Stimulated activated CD8-positive, alpha-beta memory T cell treated with anti-CD3 and anti-CD28 coated beads, Interleukin-15, amount 100 ng/mL, for 24 hours (primary cell): ENCODE results near the gene ANGPTL2.

Source experiments
- DNase-seq: peaks from one replicate; pipeline ENCODE4 v3.0.0-alpha.2; 2020; ENCODE audit warnings: low read depth

Gene ANGPTL2

DNA sequence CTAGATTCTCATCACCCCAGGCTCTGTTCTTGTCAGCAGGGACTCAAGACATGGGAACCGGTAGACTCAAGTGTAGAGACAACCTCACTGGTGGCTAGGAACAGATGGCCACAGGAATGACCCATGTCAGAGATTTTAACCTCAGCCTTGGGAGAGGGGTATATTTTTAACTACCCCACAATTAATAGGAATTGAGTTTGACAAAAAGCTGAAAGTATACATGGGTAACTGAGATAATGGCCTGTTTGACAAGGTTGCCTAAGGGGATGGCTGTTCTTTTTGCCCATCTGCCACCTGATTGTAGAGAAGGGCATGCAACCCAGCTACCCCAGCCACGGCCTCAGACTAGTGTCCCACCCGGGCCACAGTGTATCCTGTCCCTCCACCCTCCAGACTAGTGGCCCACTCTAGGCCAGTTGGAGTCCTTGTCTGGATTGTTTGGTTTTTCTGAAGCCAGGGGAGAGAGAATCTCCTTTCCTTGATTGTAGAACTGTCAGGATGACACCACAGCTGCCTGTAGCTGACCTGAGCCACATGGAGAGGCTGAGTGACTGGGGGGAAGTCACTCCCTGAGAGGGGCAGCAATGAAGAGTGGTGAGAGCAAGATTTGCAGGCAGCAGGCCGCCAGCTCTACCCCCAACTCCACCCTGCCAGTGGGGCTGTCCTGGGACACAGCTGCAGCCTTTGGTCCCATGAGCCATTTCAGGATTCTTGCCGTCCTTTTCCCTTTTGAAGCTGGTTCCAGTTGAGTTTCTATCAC is 14.6 kb upstream of the ANGPTL2 start:
- no peak for DNase-seq

DNA sequence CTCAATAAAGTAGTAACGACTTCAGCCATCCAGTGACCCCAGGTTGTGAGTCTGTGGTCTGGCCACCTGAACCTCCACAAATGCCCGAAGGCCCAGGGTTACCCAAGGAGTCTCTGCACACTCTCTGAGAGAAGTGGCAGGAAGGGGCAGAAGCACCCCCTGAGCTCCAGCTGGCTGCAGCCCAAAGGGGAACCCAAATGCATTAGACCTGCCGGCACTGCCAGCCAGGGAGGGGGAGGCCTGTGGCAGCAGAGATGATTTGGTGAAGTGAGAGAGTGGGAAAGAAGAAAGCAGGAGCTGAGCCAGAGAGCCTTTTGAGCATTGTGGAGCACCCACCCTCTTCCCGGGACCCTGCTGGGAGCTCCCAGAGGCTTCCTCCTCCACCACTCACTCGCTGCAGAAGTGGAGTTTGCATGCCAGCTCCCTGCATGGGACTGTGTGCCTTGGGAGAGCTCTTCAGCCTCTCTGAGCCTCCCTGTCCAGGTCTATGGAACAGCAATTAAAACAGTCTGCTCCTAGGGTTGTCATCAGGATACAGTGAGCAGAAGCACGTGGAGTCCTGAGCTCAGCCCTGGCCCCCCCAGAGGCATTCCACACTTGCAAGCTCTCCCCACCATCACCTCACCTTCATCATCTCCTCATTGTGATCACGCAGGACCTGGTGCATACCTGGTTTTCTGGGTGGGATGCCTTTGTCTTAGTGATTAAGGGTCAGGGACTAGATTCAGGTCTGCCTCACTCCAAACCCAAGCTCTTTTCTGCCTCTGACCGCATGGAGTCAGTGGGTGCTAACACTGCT is 13.8 kb upstream of the ANGPTL2 start:
- no peak for DNase-seq

DNA sequence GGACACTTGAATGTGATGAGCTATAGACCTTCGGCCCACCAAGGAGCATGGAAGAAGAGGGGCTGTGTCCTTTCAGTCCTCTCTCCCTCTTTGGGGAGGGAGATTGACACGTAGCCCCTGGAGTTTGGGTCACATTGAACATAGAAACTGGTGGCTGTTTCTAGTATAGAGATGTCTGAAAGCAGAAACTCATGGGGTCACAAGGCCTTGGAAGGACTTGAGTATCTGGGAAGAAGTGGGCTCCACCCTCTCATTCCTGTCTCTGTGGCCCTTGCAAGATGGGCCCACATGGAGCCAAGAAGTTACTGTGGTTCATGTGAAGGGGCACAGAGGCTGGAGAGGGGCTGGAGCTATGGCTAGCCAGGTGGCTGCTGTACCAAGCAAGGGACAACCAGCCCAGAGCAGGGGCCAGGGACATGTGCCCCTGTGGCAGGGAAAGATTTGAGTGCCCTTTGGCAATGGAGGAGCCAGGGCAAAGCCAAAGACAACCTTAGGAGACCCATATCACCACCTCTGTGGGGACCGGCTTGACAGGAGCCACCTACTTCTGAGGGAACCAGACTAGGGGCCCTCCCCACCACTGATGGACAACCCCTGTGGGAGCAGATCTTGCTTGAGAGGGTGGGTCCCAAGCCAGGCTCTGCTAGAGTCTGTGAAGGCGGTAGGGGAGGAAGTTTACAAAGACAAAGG is 12.8 kb upstream of the ANGPTL2 start:
- DNase-seq, result no peak

DNA sequence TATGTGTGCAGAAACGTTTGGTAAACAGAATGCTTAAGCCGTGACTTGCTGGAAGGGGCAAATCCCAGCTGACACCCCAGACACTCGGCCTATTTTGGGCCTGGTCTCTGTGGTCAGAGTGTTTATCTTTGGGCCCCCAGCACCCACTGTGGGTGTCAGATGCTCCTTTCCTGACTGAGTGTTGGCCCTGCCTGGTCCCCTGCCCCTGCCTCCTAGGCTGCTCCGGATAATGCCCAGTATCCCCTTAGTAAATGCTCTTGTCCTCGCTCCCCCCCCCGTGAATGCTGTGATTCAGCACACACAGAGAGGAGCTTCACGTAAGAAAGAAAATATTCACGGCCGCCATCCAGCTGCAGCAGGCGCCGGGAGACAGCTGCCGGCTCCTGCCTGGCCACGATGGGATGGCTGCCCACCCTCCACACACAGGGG is 11.3 kb upstream of the ANGPTL2 start:
- no peak for DNase-seq

DNA sequence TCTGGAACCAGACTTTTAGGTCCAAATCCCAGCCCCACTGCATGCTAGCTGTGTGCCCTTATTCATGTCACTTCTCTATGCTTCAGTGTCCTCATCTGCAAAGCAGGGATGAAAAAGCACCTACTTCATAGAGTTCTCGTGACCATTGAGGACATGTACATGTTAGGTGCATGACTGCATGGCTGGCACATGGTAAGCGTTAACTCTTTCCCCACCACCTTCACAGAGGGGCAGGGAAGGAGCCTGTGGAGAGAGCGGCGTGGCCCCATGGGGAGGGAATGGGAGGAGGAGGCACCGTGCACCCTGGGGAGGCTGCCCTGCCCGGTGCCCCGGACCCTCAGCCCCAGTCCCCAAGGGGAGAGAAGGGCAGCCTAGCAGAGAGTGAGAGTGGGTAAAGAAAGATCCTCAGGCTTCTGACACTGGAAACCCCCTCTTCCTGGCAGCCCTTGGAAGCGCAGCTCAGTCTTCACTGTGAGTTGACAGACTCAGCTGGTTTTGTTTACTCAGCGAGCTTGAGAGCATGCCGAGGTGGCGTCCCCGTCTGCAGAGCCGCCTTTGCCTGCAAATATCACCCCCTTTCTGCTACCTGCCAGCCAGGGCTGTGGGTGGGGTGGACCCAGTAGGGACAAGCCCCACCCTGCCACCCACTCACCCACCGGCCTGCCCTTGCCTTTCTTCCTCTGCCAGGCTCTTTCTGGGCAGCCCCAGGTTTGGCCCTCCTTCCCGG is 10.6 kb upstream of the ANGPTL2 start:
- no peak for DNase-seq

DNA sequence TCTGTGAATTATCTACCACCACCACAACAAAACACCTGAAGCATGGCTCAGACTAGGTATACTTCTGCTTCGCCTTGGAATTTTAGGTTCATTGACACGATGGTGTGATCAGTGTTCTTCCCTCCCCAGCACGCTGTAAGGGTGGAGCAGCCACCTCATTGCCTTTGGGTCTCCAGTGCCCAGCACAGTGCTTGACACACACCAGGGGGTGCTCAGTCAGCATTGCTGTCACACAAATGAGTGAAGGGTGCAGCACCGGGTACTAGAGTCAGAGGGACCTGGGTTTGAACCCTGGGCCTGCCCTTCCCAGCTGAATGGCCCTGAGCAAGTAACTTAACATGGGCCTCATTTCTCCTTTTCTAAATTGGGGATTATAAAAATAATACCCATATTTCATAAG is 9.9 kb upstream of the ANGPTL2 start:
- no peak for DNase-seq

DNA sequence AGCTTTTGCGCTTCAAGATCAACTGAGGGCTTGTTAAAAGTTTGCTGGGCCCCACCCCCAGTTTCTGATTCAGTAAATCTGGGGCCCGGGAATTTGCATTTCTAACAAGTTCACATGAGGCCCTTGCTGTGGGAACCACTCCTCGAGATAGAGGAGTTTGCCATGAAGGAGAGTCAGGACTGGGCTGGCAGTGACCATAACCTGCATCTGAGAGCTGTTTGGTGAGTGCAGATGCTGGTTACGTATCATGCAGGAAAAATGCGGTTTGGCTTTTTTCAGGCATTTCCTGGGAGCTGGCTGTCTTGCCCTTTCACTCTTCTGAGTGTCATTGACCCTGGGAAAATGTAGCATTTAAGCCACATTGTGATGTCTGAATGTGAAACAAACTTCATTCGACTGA is 9.4 kb upstream of the ANGPTL2 start:
- DNase-seq, result no peak

DNA sequence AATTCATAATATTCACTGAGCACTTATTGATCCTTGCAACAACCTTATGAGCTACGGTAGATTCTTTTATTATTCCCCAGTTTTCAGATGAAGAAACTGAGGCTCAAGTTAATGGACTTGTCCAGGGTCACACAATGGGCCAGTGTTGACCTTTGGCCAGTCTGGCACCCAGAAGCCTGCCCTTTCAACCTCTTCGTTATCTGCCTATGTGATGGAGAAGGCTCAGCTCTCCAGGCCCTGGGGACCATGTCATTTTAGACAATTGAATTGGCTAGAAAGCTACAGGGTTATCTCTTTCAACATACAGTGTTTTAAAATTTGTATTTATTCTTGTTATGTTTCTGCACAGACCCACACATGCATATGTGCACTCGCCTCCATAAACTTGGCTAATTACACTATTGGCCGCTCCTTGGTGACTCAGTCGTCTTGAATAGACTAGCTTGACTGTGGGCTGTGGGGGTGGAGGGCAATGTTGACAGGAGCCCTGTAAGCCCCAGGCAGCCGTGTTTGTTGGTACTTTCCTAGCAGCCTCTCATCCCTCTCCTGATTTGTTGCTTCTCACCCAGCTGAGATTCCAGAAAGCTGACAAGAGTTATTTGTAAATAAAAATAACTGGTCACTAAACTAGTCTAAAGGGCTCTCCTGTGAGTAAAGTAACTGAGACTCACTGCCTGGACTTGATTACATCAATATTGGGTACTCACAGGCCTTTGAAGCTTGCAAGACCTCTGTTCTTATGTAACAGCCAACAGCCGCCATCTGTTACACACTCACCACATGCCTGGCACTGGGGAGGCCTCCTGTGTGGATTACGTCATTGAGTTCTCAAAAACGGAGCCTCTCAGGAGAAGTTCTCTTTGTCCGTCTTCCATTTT is 8.5 kb upstream of the ANGPTL2 start:
- no peak for DNase-seq

DNA sequence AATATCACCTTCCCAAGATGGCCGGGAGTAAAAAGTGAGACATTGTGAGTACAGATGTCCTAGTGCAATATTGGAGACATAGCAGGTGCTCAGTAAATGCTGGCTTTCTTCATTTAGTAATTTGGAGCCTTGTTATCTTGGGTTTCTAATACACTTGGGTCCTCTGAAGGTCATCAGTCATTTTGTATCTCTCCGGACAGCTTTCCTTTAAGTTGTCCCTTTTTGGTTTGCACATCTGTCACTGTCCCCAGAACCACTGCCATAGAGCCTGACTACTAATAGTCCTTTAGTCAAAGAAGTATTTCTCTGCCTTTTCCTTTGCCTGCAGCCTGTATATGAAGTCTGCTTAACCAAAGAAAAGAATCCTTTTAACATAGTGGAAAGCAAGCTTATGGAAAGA is 7.8 kb upstream of the ANGPTL2 start:
- DNase-seq, result no peak

DNA sequence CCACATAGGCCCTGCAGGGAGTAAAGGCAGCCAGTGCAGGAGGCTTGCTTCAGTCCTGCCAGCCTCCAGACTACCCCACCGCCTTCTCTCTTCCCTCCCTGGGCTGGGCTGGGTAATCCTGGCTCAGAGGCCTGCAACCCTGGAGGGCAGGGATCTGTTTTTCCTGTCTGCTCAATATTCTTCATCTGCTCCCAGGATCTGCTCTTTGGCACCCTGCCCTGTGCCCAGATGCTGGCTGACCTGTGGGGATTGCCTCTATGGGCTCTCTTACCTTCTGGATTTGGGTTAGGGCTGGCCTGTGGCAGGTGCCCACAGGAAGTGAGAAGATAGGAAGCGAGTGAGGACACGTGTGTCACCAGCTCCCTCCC is 7.3 kb upstream of the ANGPTL2 start:
- DNase-seq, result no peak

DNA sequence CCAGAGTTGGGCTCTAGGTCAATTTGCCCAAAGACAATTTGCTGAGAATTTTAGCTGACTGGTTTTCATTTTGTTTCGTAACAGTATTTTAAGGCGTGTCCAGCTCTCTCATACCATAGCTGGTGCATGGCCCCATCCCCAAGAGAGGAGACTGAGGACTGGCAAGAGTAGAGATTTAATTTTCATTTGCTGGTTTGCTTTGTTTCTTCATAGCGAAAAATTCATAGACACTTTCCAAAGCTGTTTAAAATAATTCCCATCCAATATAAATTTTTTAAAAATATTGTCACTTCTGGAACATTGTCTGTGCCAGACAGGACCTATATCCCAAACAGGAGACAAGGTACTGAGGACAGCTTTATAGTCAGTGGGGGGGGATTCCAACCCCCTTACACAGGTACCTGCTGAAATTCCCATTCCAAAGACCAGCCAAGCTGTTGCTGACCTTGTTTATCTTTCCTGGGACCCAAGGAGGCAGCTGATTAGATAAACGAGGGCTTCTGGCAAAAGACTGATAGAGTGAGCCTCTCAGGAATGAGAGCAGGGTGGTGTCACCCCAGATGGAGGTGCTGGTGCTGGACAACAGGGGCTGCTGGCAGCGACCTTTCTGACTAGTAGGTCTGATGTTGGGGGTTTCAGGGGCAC is 6.8 kb upstream of the ANGPTL2 start:
- DNase-seq, result no peak

DNA sequence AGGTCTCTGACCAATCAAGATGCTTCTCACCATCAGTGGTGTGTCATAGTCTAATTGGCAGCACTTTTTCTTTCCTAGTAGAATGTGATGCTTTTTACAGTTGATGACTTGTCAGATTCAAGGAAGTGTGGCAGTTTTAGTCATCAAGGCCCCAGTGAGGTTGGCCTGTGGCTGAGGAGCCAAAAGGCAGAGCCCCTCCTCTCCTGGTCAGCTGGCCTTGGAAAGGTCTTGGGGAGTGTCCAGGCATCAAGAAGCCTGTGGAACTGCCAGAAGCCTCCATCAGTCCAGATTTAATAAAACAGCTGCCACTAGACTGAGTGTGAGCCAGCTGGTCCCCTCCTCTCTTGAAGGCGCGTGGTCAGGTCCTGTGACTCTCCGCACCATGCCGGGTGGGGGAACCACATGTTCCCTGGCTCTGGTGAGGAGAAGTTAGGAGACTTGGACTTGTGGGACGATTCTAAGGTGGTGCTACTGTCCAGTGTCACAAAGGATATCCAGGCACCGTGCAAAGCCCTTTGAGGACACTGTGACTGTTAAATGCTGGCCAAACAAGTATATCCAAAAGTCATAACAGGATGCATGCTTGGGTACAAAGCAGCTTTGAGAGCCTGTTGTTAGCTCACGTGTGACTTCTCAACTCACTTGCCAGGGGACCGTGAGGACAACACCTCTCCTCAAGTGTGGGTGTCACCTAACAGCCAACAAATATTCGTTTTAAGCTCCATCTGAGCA is 6.1 kb upstream of the ANGPTL2 start:
- DNase-seq, result no peak

DNA sequence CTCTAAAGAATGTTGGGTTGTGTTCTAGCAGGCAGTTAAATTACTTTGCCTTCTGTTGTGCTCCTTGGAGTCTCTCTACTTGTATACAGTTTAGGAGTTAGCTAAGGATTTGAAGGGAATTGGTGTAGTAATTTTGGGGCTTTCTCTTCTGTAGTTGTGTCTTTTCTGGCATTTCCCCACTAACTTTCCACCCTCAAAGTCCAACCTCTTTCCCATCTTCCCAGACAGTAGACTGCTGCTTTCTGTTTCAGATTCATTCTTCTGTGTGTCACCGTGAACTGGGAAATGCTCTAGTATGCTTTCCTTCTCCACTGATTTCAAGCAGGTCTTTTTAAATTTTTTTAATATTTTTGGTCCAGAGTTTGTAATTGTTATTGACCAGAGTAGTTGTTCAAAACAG is 4.5 kb upstream of the ANGPTL2 start:
- no peak for DNase-seq

DNA sequence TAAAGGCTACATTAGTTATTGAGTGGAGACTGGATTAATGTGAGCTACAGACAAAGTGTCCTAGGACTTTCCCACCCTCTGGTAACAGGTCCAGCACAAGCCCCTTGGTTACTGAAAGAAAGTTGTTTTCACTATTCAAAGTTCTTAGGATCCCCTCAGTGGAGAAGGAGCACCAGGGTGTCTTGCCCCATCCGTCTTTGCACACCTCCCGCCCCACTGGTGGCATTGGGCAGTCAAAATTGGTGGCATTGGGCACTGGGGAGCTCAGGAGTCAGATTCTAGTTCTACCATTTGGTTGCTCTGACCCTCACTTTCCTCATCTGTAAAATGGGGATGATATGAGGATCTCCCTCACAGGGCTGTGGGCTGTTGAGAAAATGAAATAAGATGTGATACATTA is 2.4 kb upstream of the ANGPTL2 start:
- no peak for DNase-seq

DNA sequence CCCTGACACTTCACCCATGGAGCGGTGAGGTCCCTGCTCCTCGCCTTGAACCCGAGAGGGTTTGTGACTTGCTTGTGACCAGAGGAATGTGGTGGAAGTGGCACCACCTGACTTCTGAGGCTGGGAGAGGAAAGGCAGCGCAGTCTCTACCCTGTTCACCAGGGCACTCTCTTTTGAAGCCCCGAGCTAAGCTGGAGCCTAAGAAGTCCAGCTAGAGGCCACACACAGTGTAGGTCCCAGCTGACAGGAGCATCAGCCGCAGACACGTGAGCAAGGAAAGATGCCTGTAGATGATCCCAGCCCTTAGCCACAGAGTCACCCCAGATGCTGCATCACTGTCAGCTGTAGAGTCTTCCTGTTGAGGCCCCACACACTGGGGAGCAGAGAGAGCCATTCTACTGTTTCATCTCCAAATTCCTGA is 1.7 kb upstream of the ANGPTL2 start:
- no peak for DNase-seq

DNA sequence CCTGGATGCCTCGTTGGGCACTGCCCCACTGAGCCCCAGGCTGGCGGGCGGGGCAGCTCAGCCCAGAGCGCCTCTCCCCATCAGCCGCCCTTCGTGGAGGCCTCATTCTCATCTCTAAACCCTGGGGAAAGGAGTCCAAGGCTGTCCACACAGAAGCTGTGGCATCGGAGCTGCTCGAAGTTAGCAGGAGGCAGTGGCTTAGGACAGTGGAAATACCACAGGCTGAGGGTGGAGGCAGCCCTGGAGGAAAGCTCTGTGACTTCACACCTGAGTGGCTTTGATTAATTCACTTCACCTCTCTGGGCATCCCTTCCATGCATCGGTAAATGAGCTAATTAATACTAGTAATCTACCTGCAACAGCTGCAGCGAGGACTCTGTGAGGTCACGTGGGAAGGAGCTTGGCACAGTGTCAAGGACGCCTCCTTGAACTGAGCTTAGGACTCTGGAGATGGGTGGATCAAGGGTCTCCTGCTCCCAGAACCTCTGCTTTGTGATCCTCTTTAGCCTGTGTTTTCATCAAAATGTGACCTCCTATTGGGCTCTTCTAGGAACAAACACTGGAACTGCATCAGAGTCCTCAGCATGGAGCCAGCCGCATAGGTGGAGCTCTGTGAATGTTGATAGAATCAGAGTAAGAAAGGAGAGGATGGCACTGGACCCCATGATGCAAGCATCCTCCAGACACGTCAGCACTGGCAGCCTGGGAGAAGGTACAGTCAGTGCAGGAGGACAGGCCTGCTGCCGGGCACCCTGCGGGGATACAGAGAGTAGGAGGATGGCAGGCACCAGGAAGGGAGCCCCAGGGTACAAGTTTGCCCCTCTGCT is 842 bp upstream of the ANGPTL2 start:
- DNase-seq, result no peak

DNA sequence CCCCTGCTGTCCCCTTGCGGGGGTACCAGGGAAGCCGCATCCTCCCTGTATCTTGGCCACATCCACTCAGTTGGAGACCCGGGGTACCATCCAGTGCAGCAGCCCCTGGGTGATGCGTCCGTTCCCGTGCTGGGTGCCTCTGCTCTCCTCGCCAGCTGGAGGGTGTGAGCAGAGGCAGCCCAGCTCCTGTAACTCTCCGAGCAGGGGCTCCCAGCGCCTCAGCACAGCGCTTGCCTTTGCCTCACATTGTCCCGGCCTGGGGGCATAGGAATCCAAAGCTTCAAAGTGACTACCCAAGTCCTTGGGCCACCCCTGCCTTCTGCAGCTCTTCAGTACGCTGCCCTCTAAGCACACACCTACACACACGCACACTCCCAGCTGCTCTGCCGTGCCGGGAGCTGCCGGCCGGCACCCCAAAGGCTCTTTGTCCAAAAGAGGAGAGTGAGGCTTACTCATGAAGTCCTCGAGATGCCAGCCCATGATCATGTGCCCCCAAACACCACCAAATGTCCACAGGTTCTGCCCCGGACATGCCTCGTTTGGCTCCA is 733 bp downstream of the ANGPTL2 start:
- DNase-seq, result no peak

DNA sequence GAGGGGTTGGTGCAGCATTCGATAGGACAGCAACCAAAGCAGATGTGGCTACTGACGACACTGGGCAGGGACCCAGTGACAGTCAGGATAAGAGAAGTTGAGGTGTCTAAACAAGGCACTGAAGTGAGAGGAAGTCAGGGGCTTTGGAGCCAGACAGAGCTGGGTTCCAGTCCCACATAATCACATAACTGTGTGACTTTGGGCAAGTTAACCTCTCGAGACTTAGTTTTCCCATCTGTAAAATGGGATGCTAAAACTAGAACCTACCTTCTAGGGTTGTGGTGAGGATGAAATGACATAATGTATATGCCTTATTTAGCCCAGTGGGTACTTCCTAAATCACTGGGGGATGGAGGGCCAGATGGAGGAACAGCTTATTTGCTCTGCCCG is 3.1 kb downstream of the ANGPTL2 start:
- no peak for DNase-seq
